GM21381 (cell line): ENCODE results near the gene SLC22A16.
"Not testable (repeated sequence)": the region's sequence is repeated elsewhere in the genome, so short reads cannot be mapped to it uniquely, and the experiment has no call there.

Experiments used
- ATAC-seq: cut with Tn5 transposase; IDR thresholded peaks from one replicate; pipeline ENCODE4 v1.9.1; 2021; ENCODE audit warnings: mild to moderate bottlenecking, moderate library complexity; ENCODE audit not compliant: unreplicated experiment

The SLC22A16 gene

DNA sequence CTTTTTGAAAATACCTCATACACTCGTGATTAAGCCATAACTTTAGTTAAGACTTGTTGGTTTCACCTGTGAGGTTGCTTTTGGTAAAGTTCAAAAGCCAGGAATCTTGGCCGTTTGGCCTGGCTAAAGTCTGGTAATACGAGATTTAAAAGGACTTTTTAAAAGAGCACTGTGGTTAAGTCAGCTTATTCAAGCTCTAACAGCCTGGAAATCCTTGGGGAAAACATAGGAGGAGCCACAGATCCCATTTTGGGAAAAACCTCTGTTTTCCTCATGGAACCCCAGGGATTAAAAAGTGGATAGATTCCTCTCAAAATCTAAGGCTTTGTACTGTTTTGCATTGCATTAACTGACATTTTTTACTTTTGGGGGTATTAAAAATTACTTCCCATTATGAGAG, 13.7 kb upstream of the SLC22A16 start:
- no peak for ATAC-seq

DNA sequence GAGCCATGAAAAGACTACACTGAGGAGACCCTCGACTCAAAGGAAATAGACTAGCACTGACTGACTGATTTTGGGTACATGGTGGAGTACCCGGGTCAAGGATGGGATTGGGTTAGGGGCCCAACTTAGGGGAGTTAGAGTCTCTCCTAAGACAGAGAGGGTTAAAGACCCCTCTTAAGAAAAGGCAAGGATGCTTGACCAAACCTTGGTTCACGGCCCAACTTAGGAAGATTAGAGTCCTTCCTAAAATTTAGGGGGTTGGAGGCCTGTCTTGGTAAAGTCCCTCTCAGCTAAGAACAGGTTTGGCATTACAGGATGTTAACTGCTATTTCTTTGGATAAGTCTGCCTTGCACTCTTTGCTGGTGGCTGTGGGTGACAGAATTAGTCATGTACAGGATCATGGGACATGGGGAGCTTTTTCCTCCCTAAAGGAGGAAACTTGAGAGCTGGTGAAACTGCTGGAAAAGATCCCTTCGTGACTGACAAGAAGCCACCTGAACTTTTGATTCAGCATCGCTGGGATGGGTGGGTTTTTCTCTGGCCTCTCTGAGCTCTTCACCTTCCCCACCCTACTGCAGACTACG, 12.3 kb upstream of the SLC22A16 start:
- no peak for ATAC-seq

- ATAC-seq: not testable (repeated sequence)
These were observed 11.6 kb upstream of the SLC22A16 start for GRCh38 chr6:110487968-110488381.

DNA sequence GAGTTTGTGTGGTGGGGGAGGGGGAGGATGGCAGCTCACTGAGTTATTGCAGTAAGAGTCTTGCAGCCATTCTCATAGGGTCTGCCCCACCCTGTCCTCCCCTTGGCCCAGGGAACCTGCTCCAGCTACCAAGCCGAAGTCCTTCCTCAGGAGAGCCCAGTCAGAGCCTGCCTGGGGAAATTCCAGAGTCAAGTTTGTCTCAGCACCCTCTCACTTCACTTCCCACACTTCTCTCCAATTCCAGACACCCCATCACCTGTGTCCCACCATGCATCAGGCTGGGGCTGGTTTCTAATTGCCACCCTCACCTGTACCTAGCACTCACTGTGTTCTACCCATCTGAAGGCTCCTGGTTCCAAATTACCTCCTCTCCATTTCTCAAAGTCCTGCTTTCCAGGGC, 10.3 kb upstream of the SLC22A16 start:
- no peak for ATAC-seq

GRCh38 chr6:110485491-110485890, 9.1 kb upstream of the SLC22A16 start:
- ATAC-seq: no peak

- no peak for ATAC-seq
These were observed 7.9 kb upstream of the SLC22A16 start for GRCh38 chr6:110484321-110484720.

DNA sequence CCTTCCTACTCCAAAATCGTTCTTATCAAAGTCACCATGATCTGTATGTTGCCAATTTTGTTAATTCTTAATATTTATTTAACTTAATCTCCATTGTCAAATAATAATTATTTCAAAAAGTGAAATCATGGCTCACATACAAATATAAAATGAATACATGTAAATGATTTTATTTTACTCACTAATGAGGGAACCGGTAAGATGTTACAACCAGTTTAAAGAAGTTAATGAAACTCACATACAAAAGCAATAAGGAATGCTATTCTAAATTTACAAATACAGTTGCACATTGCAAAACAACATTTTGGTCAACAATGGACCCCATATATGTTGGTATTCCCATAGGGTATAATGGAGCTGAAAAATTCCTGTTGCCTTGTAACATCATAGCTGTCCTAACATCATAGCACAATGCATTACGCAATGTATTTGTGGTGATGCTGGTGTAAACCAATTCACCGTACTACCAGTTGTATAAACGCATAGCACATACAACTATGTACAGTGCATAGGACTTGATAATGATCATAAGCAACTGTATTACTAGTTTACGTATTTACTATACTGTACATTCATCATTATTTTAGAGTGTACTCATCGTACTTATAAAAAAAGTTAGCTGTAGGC, 6.5 kb upstream of the SLC22A16 start:
- no peak for ATAC-seq

- ATAC-seq: no peak
These were observed 4.7 kb upstream of the SLC22A16 start for GRCh38 chr6:110481081-110481480.

DNA sequence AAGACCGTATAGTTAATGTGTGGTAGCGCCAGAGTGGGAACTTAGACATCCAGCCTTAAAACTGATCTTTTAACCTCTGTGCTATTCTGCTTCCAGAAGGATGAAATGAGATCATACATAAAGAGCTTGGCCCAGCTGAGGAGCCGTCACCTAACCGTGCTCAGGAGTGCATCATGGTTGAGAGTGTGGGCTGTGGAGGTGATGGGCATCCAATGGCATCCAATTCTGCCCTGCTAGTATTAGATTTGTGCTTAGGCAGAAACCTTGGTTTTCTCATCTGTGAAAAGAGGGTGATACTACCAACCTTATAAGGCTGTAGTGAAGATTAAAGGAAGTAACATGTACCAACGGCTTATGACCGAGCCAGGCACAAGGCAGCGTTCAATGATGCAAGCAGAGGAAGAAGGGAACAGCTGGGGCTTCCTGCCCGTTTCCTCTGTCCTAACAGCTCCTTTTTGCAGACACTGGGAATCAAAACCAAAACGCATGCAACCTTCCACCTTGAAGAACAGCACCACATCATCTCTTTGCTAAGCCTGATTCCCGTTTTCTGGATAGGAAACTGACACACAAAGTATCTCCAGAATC, 1.3 kb downstream of the SLC22A16 start:
- ATAC-seq: no peak

DNA sequence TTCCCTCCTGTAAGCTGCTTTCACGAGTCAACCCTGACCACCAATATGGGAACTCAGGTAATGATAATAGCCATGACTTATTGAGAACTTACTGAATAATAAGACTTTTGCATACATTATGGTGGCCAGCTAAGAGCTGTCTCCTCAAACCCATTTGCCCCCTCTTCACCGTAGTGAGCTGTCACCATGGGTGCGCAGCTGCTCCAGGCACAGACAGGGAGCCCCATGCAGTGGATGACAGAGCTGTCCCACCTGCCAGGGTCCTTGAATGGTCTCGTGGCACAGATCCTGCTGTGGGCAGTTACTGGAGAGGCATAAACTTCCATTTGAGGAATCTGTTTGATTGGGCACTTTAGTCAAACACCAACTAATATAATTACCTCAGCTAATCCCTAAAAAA, 1.9 kb downstream of the SLC22A16 start:
- no peak for ATAC-seq

DNA sequence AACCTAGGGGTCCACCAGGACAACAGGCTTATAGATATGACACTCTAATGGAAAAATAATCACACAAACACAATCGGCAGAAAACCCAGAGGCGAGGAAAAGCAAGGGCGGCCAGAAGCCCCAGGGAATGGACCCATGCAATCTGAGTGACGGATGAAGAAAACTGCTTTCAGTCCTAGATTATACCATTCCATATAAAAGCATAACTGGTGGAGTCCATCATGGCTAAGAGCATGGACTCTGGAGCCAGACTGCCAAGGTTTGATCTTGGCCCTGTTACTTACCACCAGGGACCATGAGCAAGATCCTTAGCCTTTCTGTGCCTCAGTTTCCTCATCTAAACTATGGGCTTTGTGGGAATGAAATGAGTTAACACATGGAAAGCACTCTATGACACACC, 3.7 kb downstream of the SLC22A16 start:
- no peak for ATAC-seq

GRCh38 chr6:110471726-110472365, 4.6 kb downstream of the SLC22A16 start:
- no peak for ATAC-seq

- ATAC-seq: no peak
These were observed 7.7 kb downstream of the SLC22A16 start for GRCh38 chr6:110468731-110469130.

DNA sequence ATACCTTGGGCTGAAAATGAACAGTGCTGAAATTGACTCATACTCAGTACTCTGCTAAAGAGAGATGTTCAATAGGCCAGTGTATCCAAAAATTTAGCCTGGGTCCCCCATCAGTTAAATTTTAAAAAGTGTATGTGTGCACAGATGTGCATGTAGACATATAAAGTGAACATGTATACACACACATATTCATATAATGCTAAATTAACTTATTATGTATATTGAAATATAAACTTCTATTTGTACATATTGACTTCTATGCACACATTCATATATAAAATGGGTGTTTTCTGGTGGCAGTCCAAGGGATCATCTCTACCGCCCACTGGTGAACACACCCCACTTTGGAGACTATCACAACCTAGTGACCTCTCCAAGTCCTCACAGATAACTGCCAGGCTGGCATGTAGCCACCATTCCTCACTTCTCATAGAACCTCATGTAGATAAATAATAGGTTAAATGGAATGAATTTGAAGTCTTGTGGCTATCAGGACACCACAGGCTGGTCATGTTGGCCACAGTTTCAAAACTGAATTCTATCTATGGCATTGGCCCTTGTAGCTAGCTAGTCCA, 8.8 kb downstream of the SLC22A16 start:
- ATAC-seq: no peak

DNA sequence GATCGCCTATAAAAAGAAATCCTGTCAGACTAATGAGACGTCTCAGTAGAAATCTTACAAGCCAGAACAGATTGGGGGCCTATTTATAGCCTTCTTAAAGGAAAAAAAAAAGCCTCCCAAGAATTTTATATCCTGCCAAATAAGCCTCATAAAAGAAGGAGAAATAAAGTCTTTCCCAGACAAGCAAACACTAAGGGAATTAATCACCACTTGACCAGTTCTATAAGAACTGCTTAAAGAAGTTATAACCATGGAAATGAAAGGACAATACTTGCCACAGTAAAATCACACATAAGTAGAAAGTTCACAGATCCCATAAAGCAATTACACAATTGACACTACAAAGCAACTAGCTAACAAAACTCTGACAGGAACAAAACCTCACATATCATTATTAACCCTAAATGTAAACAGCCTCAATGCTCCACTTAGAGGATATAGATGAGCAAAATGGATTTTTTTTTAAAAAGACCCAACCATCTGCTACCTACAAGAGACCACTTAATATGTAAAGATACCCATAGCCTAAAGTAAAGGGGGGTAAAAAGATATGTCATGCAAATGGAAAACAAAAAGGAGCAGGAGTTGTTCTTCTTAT, 13.4 kb downstream of the SLC22A16 start:
- no peak for ATAC-seq

- no peak for ATAC-seq
These were observed 15.0 kb downstream of the SLC22A16 start for GRCh38 chr6:110461376-110461775.

- no peak for ATAC-seq
These were observed 17.3 kb downstream of the SLC22A16 start for GRCh38 chr6:110459137-110459536.

DNA sequence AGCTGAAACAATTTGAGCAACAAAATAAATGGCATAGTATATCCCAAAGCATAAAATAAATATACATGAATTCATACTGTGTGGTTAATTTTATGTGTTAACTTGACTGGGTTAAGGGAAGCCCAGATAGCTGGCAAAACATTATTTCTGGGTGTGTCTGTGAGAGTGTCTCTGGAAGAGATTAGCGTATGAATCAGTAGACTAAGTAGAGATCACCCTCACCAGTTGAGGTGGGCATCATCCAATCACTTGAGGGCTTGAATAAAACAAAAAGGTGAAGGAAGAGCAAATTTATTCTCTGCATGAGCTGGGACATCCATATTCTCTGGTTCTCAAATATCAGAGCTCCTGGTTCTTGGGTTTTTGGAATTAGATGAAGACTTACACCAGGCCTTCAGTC, 17.9 kb downstream of the SLC22A16 start:
- no peak for ATAC-seq

DNA sequence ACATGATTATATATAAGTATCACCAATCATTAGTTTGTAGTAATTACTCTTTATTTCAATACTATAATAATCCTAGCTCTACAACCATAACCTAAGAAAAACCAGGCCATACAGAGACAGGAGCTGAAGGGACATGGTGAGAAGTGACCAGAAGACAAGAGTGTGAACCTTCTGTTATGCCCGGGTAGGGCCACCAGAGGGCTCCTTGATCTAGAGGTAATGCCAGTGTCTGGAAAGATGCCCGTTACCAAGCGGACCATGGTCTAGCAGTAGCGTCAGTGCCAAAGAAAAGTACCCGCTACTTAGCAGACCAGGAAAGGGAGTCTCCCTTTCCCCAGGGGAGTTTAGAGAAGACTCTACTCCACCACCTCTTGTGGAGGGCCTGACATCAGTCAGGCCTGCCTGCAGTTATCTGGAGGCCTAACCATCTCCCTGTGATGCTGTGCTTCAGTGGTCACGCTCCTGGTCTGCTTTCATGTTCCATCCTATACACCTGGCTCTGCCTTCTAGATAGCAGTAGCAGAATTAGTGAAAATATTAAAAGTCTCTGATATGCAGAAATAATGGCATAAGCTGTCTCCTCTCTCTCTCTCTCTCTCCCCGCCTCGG, 18.7 kb downstream of the SLC22A16 start:
- not testable (repeated sequence) for ATAC-seq

GRCh38 chr6:110456694-110457093, 19.7 kb downstream of the SLC22A16 start:
- no peak for ATAC-seq

- ATAC-seq: no peak
These were observed 26.9 kb downstream of the SLC22A16 start for GRCh38 chr6:110449541-110449895.
